ENCODE data around the gene ZDHHC11B.
"Not testable (repeated sequence)": the region's sequence is repeated elsewhere in the genome, so short reads cannot be mapped to it uniquely, and the experiment has no call there.

Gene ZDHHC11B

GRCh38 chr5:683551-684481, 100.7 kb downstream of the ZDHHC11B start:
- Mint-ChIP-seq H3K27ac (no peak overlapping the region), H3K4me1 (ENCODE audit: low read depth) (no peaks in the 10 kb centered on the region), H3K9me3 (ENCODE audit: low read depth) (no peaks in the 10 kb centered on the region), H3K4me3 (no peak overlapping the region), H3K27me3 (no peaks in the 10 kb centered on the region), H3K36me3 (no peaks in the 10 kb centered on the region)

GRCh38 chr5:682651-683358, 101.7 kb downstream of the ZDHHC11B start:
- H3K36me3 Mint-ChIP-seq; H3K4me1 Mint-ChIP-seq (ENCODE audit: low read depth); H3K9me3 Mint-ChIP-seq (ENCODE audit: low read depth); H3K27ac Mint-ChIP-seq; H3K27me3 Mint-ChIP-seq; H3K4me3 Mint-ChIP-seq: not testable (repeated sequence)

- H3K4me1 Mint-ChIP-seq (ENCODE audit: low read depth); H3K4me3 Mint-ChIP-seq; H3K27ac Mint-ChIP-seq; H3K9me3 Mint-ChIP-seq (ENCODE audit: low read depth); H3K36me3 Mint-ChIP-seq; H3K27me3 Mint-ChIP-seq: not testable (repeated sequence)
Measured at GRCh38 chr5:682216-682615, 102.3 kb downstream of the ZDHHC11B start.

- not testable (repeated sequence) for H3K27ac Mint-ChIP-seq; H3K27me3 Mint-ChIP-seq; H3K9me3 Mint-ChIP-seq (ENCODE audit: low read depth); H3K4me1 Mint-ChIP-seq (ENCODE audit: low read depth); H3K36me3 Mint-ChIP-seq; H3K4me3 Mint-ChIP-seq
Measured at GRCh38 chr5:681317-682191, 103.0 kb downstream of the ZDHHC11B start.

- not testable (repeated sequence) for H3K4me1 Mint-ChIP-seq (ENCODE audit: low read depth); H3K36me3 Mint-ChIP-seq; H3K4me3 Mint-ChIP-seq; H3K9me3 Mint-ChIP-seq (ENCODE audit: low read depth); H3K27me3 Mint-ChIP-seq; H3K27ac Mint-ChIP-seq
Measured at GRCh38 chr5:680836-681235, 103.7 kb downstream of the ZDHHC11B start.

- H3K27ac Mint-ChIP-seq; H3K36me3 Mint-ChIP-seq; H3K4me1 Mint-ChIP-seq (ENCODE audit: low read depth); H3K4me3 Mint-ChIP-seq; H3K9me3 Mint-ChIP-seq (ENCODE audit: low read depth); H3K27me3 Mint-ChIP-seq: not testable (repeated sequence)
Measured at GRCh38 chr5:680118-680795, 104.3 kb downstream of the ZDHHC11B start.

- not testable (repeated sequence) for H3K4me1 Mint-ChIP-seq (ENCODE audit: low read depth); H3K27ac Mint-ChIP-seq; H3K4me3 Mint-ChIP-seq; H3K27me3 Mint-ChIP-seq; H3K9me3 Mint-ChIP-seq (ENCODE audit: low read depth); H3K36me3 Mint-ChIP-seq
Measured at GRCh38 chr5:679166-679895, 105.2 kb downstream of the ZDHHC11B start.

- not testable (repeated sequence) for H3K27ac Mint-ChIP-seq; H3K27me3 Mint-ChIP-seq; H3K4me3 Mint-ChIP-seq; H3K4me1 Mint-ChIP-seq (ENCODE audit: low read depth); H3K9me3 Mint-ChIP-seq (ENCODE audit: low read depth); H3K36me3 Mint-ChIP-seq
Measured at GRCh38 chr5:678521-678920, 106.0 kb downstream of the ZDHHC11B start.

GRCh38 chr5:677131-678101, 107.1 kb downstream of the ZDHHC11B start:
- Mint-ChIP-seq H3K27me3 (peaks cover 2% of the 10 kb centered on the region), H3K27ac (no peak overlapping the region)

GRCh38 chr5:676699-677076, 107.8 kb downstream of the ZDHHC11B start:
- H3K4me3 Mint-ChIP-seq: no peak overlapping the region
- no peak overlapping the region for H3K27ac Mint-ChIP-seq
- peaks cover 8% of the 10 kb centered on the region for H3K4me1 Mint-ChIP-seq (ENCODE audit: low read depth)
- no peaks in the 10 kb centered on the region for H3K36me3 Mint-ChIP-seq
- no peaks in the 10 kb centered on the region for H3K9me3 Mint-ChIP-seq (ENCODE audit: low read depth)
- peaks cover 2% of the 10 kb centered on the region for H3K27me3 Mint-ChIP-seq

More at GRCh38 chr5:677131-678101, 107.1 kb downstream of the ZDHHC11B start:
- H3K4me3 Mint-ChIP-seq: no peak overlapping the region
- H3K4me1 Mint-ChIP-seq (ENCODE audit: low read depth): peaks cover 7% of the 10 kb centered on the region
- H3K9me3 Mint-ChIP-seq (ENCODE audit: low read depth): no peaks in the 10 kb centered on the region
- H3K36me3 Mint-ChIP-seq: no peaks in the 10 kb centered on the region

GRCh38 chr5:675871-676698, 108.4 kb downstream of the ZDHHC11B start:
- H3K27me3 Mint-ChIP-seq: peaks cover 2% of the 10 kb centered on the region
- no peak overlapping the region for H3K4me3 Mint-ChIP-seq
- no peaks in the 10 kb centered on the region for H3K9me3 Mint-ChIP-seq (ENCODE audit: low read depth)
- H3K36me3 Mint-ChIP-seq: no peaks in the 10 kb centered on the region
- peaks cover 8% of the 10 kb centered on the region for H3K4me1 Mint-ChIP-seq (ENCODE audit: low read depth)
- H3K27ac Mint-ChIP-seq: no peak overlapping the region

- Mint-ChIP-seq H3K4me1 (ENCODE audit: low read depth) (peaks cover 8% of the 10 kb centered on the region), H3K4me3 (no peak overlapping the region), H3K36me3 (no peaks in the 10 kb centered on the region), H3K9me3 (ENCODE audit: low read depth) (no peaks in the 10 kb centered on the region), H3K27me3 (peaks cover 2% of the 10 kb centered on the region), H3K27ac (no peak overlapping the region)
Measured at GRCh38 chr5:675111-675870, 109.2 kb downstream of the ZDHHC11B start.
